Activated CD8-positive, alpha-beta memory T cell treated with anti-CD3 and anti-CD28 coated beads, Interleukin-2, amount 50 U/mL, for 4 hours (primary cell): ENCODE measurements around the gene EHD1.

Experiments used
- DNase-seq: peaks from one replicate; pipeline ENCODE4 v3.0.0-alpha.2; 2020

Gene EHD1

GRCh38 chr11:64878494-64879243, at the start of gene EHD1:
Gene EHD1 (minus strand): TSS chr11:64878621. CDS start chr11:64878464, 157 bp downstream.
- peak; percentile 100 for DNase-seq

- DNase-seq = no peak
Measured at GRCh38 chr11:64926689-64927088, 48.3 kb upstream of the EHD1 start.

GRCh38 chr11:64925536-64926436, 47.4 kb upstream of the EHD1 start:
- no peak for DNase-seq

GRCh38 chr11:64924910-64925284, 46.5 kb upstream of the EHD1 start:
- no peak for DNase-seq

GRCh38 chr11:64923944-64924909, 45.8 kb upstream of the EHD1 start, which contains the start of gene PPP2R5B:
Gene PPP2R5B (plus strand): TSS chr11:64924689. CDS start chr11:64925735, 1,046 bp downstream.
- DNase-seq = peak; percentile 92

- no peak for DNase-seq
Measured at GRCh38 chr11:64923151-64923661, 44.8 kb upstream of the EHD1 start.

- DNase-seq = no peak
Measured at GRCh38 chr11:64921384-64921783, 43.0 kb upstream of the EHD1 start.

- DNase-seq = no peak
Measured at GRCh38 chr11:64920124-64920523, 41.7 kb upstream of the EHD1 start.

- DNase-seq = no peak
Measured at GRCh38 chr11:64919627-64920026, 41.2 kb upstream of the EHD1 start.

- no peak for DNase-seq
Measured at GRCh38 chr11:64918017-64918416, 39.6 kb upstream of the EHD1 start.

- no peak for DNase-seq
Measured at GRCh38 chr11:64917663-64917995, 39.2 kb upstream of the EHD1 start.

- DNase-seq = peak; percentile 99
Measured at GRCh38 chr11:64916775-64917662, 38.6 kb upstream of the EHD1 start, which contains the start of gene ATG2A. Gene ATG2A (minus strand): TSS chr11:64917209. CDS start chr11:64917135, 74 bp downstream.

- no peak for DNase-seq
Measured at GRCh38 chr11:64916040-64916774, 37.8 kb upstream of the EHD1 start.

GRCh38 chr11:64915376-64915887, 37.0 kb upstream of the EHD1 start:
- DNase-seq = no peak

- DNase-seq = no peak
Measured at GRCh38 chr11:64914123-64914522, 35.7 kb upstream of the EHD1 start.

GRCh38 chr11:64913171-64913727, 34.8 kb upstream of the EHD1 start:
- DNase-seq = no peak

- no peak for DNase-seq
Measured at GRCh38 chr11:64911689-64912088, 33.3 kb upstream of the EHD1 start.

GRCh38 chr11:64911142-64911541, 32.7 kb upstream of the EHD1 start:
- no peak for DNase-seq

GRCh38 chr11:64910451-64911093, 32.2 kb upstream of the EHD1 start:
- DNase-seq = no peak
